Endothelial cell of umbilical vein (primary cell): ENCODE data around the gene ZNF598. TPM values are rescaled to one million over a fixed set of nuclear protein-coding genes. Genes with fewer than 3 reads are reported as not detected.

ENCODE experiments used
- BruUV-seq: library from RNA; stranded (reverse); fragments of 400-500 nt; replicated peaks from 2 replicates; lab custom pipeline; 2021; lab: Mats Ljungman, UMichigan
- CTCF ChIA-PET: fragments of 300-600, 350-600 bp; sonication (Branson Sonifier 250); formaldehyde crosslinking; loops from one replicate; lab custom pipeline; 2021; ENCODE audit warnings: antibody characterized with exemption, inconsistent platforms; lab: Charles Lee
- POLR2A ChIA-PET: fragments of 300-600, 350-600 bp; sonication (Branson Sonifier 250); formaldehyde crosslinking; loops from one replicate; lab custom pipeline; 2021; ENCODE audit warnings: antibody characterized with exemption, inconsistent platforms; lab: Charles Lee
- DNase-seq: peaks from one replicate; pipeline ENCODE4 v3.0.0-alpha.2; 2011; ENCODE audit warnings: low read depth, low spot score
- FAIRE-seq: peaks from 2 replicates; lab custom pipeline; 2011; peaks lifted over from hg19 to GRCh38; lab: Jason Lieb, UNC
- H2AFZ ChIP-seq: 2 replicates; pipeline ENCODE4 v1.6.0; 2012; ENCODE audit warnings: low read depth, low read length, control low read depth, inconsistent platforms
- H3K27ac ChIP-seq: 2 replicates; pipeline ENCODE4 v1.5.1; 2011; ENCODE audit warnings: low read depth, mild to moderate bottlenecking, control low read depth, low read length, moderate library complexity; ENCODE audit not compliant: insufficient read depth
- H3K27me3 ChIP-seq, 2 experiments: 2 replicates each; pipeline versions ENCODE4 v1.6.0 to v1.6.1; 2011; ENCODE audit warnings: low read length in 2 of 2, mixed read lengths in 1 of 2; ENCODE audit not compliant: control insufficient read depth in 2 of 2, insufficient read depth in 2 of 2
- H3K36me3 ChIP-seq, 2 experiments: 2 replicates in 1 of 2; 3 replicates in 1 of 2; pipeline ENCODE4 v1.5.1; 2011; ENCODE audit warnings: low read length in 2 of 2, mild to moderate bottlenecking in 1 of 2, moderate library complexity in 1 of 2; ENCODE audit not compliant: control insufficient read depth in 2 of 2, insufficient read depth in 2 of 2; ENCODE audit errors: extremely low read depth in 1 of 2
- H3K4me1 ChIP-seq: 3 replicates; pipeline ENCODE4 v1.5.1; 2011; ENCODE audit warnings: mild to moderate bottlenecking, low read length; ENCODE audit not compliant: control insufficient read depth, insufficient read depth; ENCODE audit errors: extremely low read depth
- H3K4me2 ChIP-seq: 2 replicates; pipeline ENCODE4 v1.6.1; 2011; ENCODE audit warnings: low read length, control low read depth, mixed read lengths; ENCODE audit not compliant: insufficient read depth
- H3K4me3 ChIP-seq, 3 experiments: fragments of 200-600 bp in 1 of 3; sonication (generic), shearing (Covaris generic) in 1 of 3; replicated peaks in 1 of 3; 2 replicates each; pipeline ENCODE4 v1.5.1; 2011 to 2016; ENCODE audit warnings: control low read depth in 3 of 3, low read length in 3 of 3, mild to moderate bottlenecking in 2 of 3, inconsistent platforms in 1 of 3, low read depth in 1 of 3, moderate library complexity in 1 of 3; ENCODE audit not compliant: insufficient read depth in 1 of 3
- H3K79me2 ChIP-seq: 2 replicates; pipeline ENCODE4 v1.6.0; 2012; ENCODE audit warnings: low read length, inconsistent platforms; ENCODE audit not compliant: control insufficient read depth, insufficient read depth
- H3K9ac ChIP-seq: replicated peaks from 2 replicates; pipeline ENCODE3; 2011; ENCODE audit warnings: low read length, control low read depth; ENCODE audit not compliant: insufficient read depth; ENCODE audit errors: extremely low read depth
- H3K9me1 ChIP-seq: replicated peaks from 3 replicates; pipeline ENCODE4 v1.6.0; 2011; ENCODE audit warnings: mild to moderate bottlenecking, low read length; ENCODE audit not compliant: control insufficient read depth, insufficient read depth; ENCODE audit errors: extremely low read depth
- H3K9me3 ChIP-seq: replicated peaks from 2 replicates; pipeline ENCODE4 v1.5.1; 2012; ENCODE audit warnings: low read length, inconsistent platforms; ENCODE audit not compliant: control insufficient read depth, insufficient read depth
- H4K20me1 ChIP-seq: replicated peaks from 2 replicates; pipeline ENCODE3; 2011; ENCODE audit warnings: mild to moderate bottlenecking, low read length; ENCODE audit not compliant: control insufficient read depth, insufficient read depth; ENCODE audit errors: extremely low read depth
- EZH2 ChIP-seq: IDR thresholded peaks from 2 replicates; pipeline ENCODE4 v1.6.1; 2012; ENCODE audit warnings: borderline replicate concordance, low read depth, mild to moderate bottlenecking, moderate library complexity, low read length, inconsistent platforms; ENCODE audit not compliant: severe bottlenecking
- FOS ChIP-seq: IDR thresholded peaks from 2 replicates; pipeline ENCODE4 v1.6.1; 2011; ENCODE audit warnings: mild to moderate bottlenecking, low read length, moderate library complexity, borderline replicate concordance; ENCODE audit not compliant: insufficient read depth
- GATA2 ChIP-seq: IDR thresholded peaks from 2 replicates; pipeline ENCODE4 v1.7.0; 2011; ENCODE audit warnings: low read depth, mild to moderate bottlenecking, moderate library complexity, mixed read lengths, low read length; ENCODE audit not compliant: insufficient read length, insufficient read depth
- JUN ChIP-seq: IDR thresholded peaks from 2 replicates; pipeline ENCODE4 v1.6.1; 2011; ENCODE audit warnings: borderline replicate concordance, low read depth; ENCODE audit not compliant: insufficient read length, insufficient read depth
- MYC ChIP-seq: IDR thresholded peaks from one replicate; pipeline ENCODE4 v1.6.1; 2011; ENCODE audit warnings: mild to moderate bottlenecking, low read depth, low read length
- POLR2A ChIP-seq: IDR thresholded peaks from 2 replicates; pipeline ENCODE4 v1.6.1; 2012; ENCODE audit warnings: low read depth, mild to moderate bottlenecking, control low read depth, low read length
- POLR2AphosphoS5 ChIP-seq: IDR thresholded peaks from 2 replicates; pipeline ENCODE4 v1.6.1; 2012; ENCODE audit warnings: low read depth, mild to moderate bottlenecking, control low read depth, low read length, moderate library complexity; ENCODE audit not compliant: insufficient read depth
- dilution Hi-C: fragments of 300-500 bp; cut with MboI; formaldehyde crosslinking; loops from one replicate; pipeline ENCODE4 v1.15.0; 2019; ENCODE audit warnings: low sequenced_read_pairs; ENCODE audit not compliant: extremely low pct_ligation_motif_present
- intact Hi-C: fragments of 100-400 bp; cut with micrococcal nuclease; formaldehyde crosslinking; loops from one replicate; pipeline ENCODE4 v1.10.0; 2022
- polyA plus RNA-seq, 4 experiments: library from polyadenylated mRNA; depleted of rRNA in 3 of 4; stranded (reverse) in 3 of 4; unstranded in 1 of 4; fragments of >200 nt; gene quantifications; 2 replicates each; pipeline versions ENCODE4 v1.2.1 to v1.2.3, GENCODE V29; 2011 to 2012; ENCODE audit warnings: missing spikeins in 1 of 4
- total RNA-seq: library from RNA; stranded (reverse); gene quantifications from 2 replicates; pipeline ENCODE4 v1.2.3, GENCODE V29; 2021
- TF ChIP-seq, protein P1 (sequence below), 2 donors: IDR thresholded peaks; 1 replicate in 1 of 2; 2 replicates in 1 of 2; pipeline ENCODE4 v1.5.1; 2011; ENCODE audit warnings: low read length in 2 of 2, mild to moderate bottlenecking in 2 of 2, moderate library complexity in 2 of 2, control low read depth in 1 of 2, inconsistent platforms in 1 of 2, low read depth in 1 of 2; ENCODE audit not compliant: insufficient read depth in 1 of 2; ENCODE audit errors: extremely low read depth in 1 of 2
- TF ChIP-seq, protein P2 (sequence below): IDR thresholded peaks from 2 replicates; pipeline ENCODE4 v1.6.1; 2011; ENCODE audit not compliant: insufficient read depth, insufficient read length

The ZNF598 gene
- total and polyA plus RNA-seq, 2 donors (not counting 3 experiments of a cell fraction or from before 2014, with no cell fraction given): 43.3 to 67.0 TPM

DNA sequence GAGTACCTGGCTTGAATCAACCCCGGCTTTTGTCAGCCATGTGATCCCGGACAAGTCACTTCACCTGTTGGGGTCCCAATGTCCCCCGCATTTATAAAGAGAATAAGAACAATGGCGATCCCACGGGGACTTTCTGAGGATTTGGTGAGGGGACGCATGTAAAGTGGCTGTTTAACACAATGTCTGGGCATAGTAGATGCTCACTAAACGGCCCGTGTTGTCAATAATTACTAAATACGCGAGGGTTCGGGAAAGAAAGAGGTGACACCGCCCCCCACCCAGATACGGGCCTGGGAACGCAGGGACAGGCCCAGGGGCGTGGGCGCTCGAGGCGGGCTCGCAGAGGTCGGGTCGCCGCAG, 18.1 kb downstream of the ZNF598 start:
- POLR2A ChIA-PET: interaction anchor here (0.9 to 1.3 kb wide), 2 partner anchors 27 to 164 kb away, joined by 4 to 5 read pairs; partner anchors contain the start of genes RPS2 and TRAF7
- Histone ChIP-seq H4K20me1 (no peaks in the 10 kb centered on the region), H3K4me2 (no peak overlapping the region), H3K27me3 (peaks cover 23 to 24% of the 10 kb centered on the region in 2 experiments), H3K9ac (no peak overlapping the region), H3K9me1 (no peaks in the 10 kb centered on the region), H3K36me3 (peaks cover 0 to 2% of the 10 kb centered on the region in 2 experiments), H2AFZ (peak overlapping the region; percentile 89), H3K27ac (no peak overlapping the region), H3K79me2 (no peaks in the 10 kb centered on the region), H3K9me3 (no peaks in the 10 kb centered on the region), H3K4me3 (no peak overlapping the region), H3K4me1 (peaks cover 7% of the 10 kb centered on the region)
- intact Hi-C loops: no loop called here
- BruUV-seq: no TSS peak
- TF ChIP-seq FOS: no peak
- no peak for TF ChIP-seq POLR2AphosphoS5
- TF ChIP-seq, protein P1, sequence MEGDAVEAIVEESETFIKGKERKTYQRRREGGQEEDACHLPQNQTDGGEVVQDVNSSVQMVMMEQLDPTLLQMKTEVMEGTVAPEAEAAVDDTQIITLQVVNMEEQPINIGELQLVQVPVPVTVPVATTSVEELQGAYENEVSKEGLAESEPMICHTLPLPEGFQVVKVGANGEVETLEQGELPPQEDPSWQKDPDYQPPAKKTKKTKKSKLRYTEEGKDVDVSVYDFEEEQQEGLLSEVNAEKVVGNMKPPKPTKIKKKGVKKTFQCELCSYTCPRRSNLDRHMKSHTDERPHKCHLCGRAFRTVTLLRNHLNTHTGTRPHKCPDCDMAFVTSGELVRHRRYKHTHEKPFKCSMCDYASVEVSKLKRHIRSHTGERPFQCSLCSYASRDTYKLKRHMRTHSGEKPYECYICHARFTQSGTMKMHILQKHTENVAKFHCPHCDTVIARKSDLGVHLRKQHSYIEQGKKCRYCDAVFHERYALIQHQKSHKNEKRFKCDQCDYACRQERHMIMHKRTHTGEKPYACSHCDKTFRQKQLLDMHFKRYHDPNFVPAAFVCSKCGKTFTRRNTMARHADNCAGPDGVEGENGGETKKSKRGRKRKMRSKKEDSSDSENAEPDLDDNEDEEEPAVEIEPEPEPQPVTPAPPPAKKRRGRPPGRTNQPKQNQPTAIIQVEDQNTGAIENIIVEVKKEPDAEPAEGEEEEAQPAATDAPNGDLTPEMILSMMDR (IDR thresholded peaks at IDR 0.05; ENCODE audit: extremely low read depth in 1 of 2, insufficient read depth in 1 of 2, low read depth in 1 of 2, low read length in 2 of 2): no peak
- TF ChIP-seq POLR2A: no peak
- TF ChIP-seq GATA2: no peak
- no peak for TF ChIP-seq MYC
- no peak for TF ChIP-seq EZH2
- no peak for TF ChIP-seq JUN
- TF ChIP-seq, protein P2, sequence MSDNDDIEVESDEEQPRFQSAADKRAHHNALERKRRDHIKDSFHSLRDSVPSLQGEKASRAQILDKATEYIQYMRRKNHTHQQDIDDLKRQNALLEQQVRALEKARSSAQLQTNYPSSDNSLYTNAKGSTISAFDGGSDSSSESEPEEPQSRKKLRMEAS: no peak
- FAIRE-seq (no peak), DNase-seq (no peak)
- CTCF ChIA-PET: interaction anchor here (0.7 to 3.9 kb wide), 3 partner anchors 11 to 149 kb away, joined by 3 to 23 read pairs (median 9); no protein-coding TSS in a partner anchor
- dilution Hi-C loops: no loop called here
